ENCODE results near the gene ROPN1B. TPM values are rescaled to one million over a fixed set of nuclear protein-coding genes. Genes with fewer than 3 reads are reported as not detected.

Gene ROPN1B
- total and polyA plus RNA-seq, 2 experiments from 2014 or later: not detected

GRCh38 chr3:126026761-126027160 is 57.8 kb downstream of the ROPN1B start:
- Histone ChIP-seq H4K20me1 (ENCODE audit: insufficient read depth) (no peaks in the 10 kb centered on the region), H3K36me3 (ENCODE audit: low read depth) (no peaks in the 10 kb centered on the region), H3K4me3 (no peak overlapping the region), H3K9me3 (ENCODE audit: low read depth) (no peaks in the 10 kb centered on the region), H3K4me1 (ENCODE audit: insufficient read depth) (no peaks in the 10 kb centered on the region), H3K79me2 (ENCODE audit: insufficient read depth) (no peaks in the 10 kb centered on the region), H3K27ac (no peak overlapping the region), H3K4me2 (ENCODE audit: unreplicated experiment) (no peak overlapping the region), H3K9ac (no peak overlapping the region), H3F3A (ENCODE audit: insufficient read depth) (no peaks in the 10 kb centered on the region), H2AFZ (no peak overlapping the region), H3K27me3 (replicated peaks; ENCODE audit: insufficient read depth) (no peaks in the 10 kb centered on the region), H3K9me2 (ENCODE audit: insufficient read depth) (no peaks in the 10 kb centered on the region)
- no peak for DNase-seq
- WGBS, 2 experiments (ENCODE audit: low coverage in 1 of 2, low lambda C conversion rate in 2 of 2, missing lambda C conversion rate in 2 of 2): 62 to 73% methylated on average over 6 of the region's 6 CpGs
- no peak for TF ChIP-seq EZH2phosphoT487 (IDR thresholded peaks at IDR 0.05; ENCODE audit: insufficient read depth, low read depth)
- no peak for TF ChIP-seq EZH2 (IDR thresholded peaks at IDR 0.05; ENCODE audit: insufficient read depth, poor library complexity, severe bottlenecking)
- in situ Hi-C loops (cut with MboI): no loop called here

GRCh38 chr3:126028096-126028495 is 59.1 kb downstream of the ROPN1B start:
- Histone ChIP-seq H3F3A (ENCODE audit: insufficient read depth) (no peaks in the 10 kb centered on the region), H4K20me1 (ENCODE audit: insufficient read depth) (no peaks in the 10 kb centered on the region), H3K79me2 (ENCODE audit: insufficient read depth) (no peaks in the 10 kb centered on the region), H3K27me3 (replicated peaks; ENCODE audit: insufficient read depth) (no peaks in the 10 kb centered on the region), H3K4me1 (ENCODE audit: insufficient read depth) (no peaks in the 10 kb centered on the region), H3K36me3 (ENCODE audit: low read depth) (no peaks in the 10 kb centered on the region), H3K4me3 (no peak overlapping the region), H3K27ac (no peak overlapping the region), H3K9ac (no peak overlapping the region), H3K9me3 (ENCODE audit: low read depth) (no peaks in the 10 kb centered on the region), H2AFZ (no peak overlapping the region), H3K9me2 (ENCODE audit: insufficient read depth) (no peaks in the 10 kb centered on the region), H3K4me2 (ENCODE audit: unreplicated experiment) (no peak overlapping the region)
- in situ Hi-C loops (cut with MboI): no loop called here
- WGBS, 2 experiments (ENCODE audit: low coverage in 1 of 2, low lambda C conversion rate in 2 of 2, missing lambda C conversion rate in 2 of 2): 84 to 87% methylated on average over 4 of the region's 4 CpGs
- DNase-seq: no peak
- no peak for TF ChIP-seq EZH2phosphoT487 (IDR thresholded peaks at IDR 0.05; ENCODE audit: insufficient read depth, low read depth)

GRCh38 chr3:126029241-126029640 is 60.3 kb downstream of the ROPN1B start:
- Histone ChIP-seq H3K36me3 (ENCODE audit: low read depth) (no peaks in the 10 kb centered on the region), H3K4me2 (ENCODE audit: unreplicated experiment) (no peak overlapping the region), H2AFZ (no peak overlapping the region), H3K4me1 (ENCODE audit: insufficient read depth) (no peaks in the 10 kb centered on the region), H3K79me2 (ENCODE audit: insufficient read depth) (no peaks in the 10 kb centered on the region), H3K4me3 (no peak overlapping the region), H3K9me2 (ENCODE audit: insufficient read depth) (no peaks in the 10 kb centered on the region), H3K27ac (no peak overlapping the region), H3K27me3 (replicated peaks; ENCODE audit: insufficient read depth) (no peaks in the 10 kb centered on the region), H3F3A (ENCODE audit: insufficient read depth) (0 out of 2 replicates have a peak, but pooled peaks cover 1% of the 10 kb centered on the region), H3K9ac (no peak overlapping the region), H4K20me1 (ENCODE audit: insufficient read depth) (no peaks in the 10 kb centered on the region), H3K9me3 (ENCODE audit: low read depth) (no peaks in the 10 kb centered on the region)
- no peak for DNase-seq
- no peak for TF ChIP-seq EZH2 (IDR thresholded peaks at IDR 0.05; ENCODE audit: insufficient read depth, poor library complexity, severe bottlenecking)
- no peak for TF ChIP-seq EZH2phosphoT487 (IDR thresholded peaks at IDR 0.05; ENCODE audit: insufficient read depth, low read depth)
- in situ Hi-C loops (cut with MboI): no loop called here

GRCh38 chr3:126030455-126030854 is 61.5 kb downstream of the ROPN1B start:
- in situ Hi-C loops (cut with MboI): no loop called here
- Histone ChIP-seq H3K36me3 (ENCODE audit: low read depth) (no peaks in the 10 kb centered on the region), H3K27ac (no peak overlapping the region), H3K4me2 (ENCODE audit: unreplicated experiment) (no peak overlapping the region), H3K4me3 (no peak overlapping the region), H3K9me2 (ENCODE audit: insufficient read depth) (no peaks in the 10 kb centered on the region), H3F3A (ENCODE audit: insufficient read depth) (0 out of 2 replicates have a peak, but pooled peaks cover 4% of the 10 kb centered on the region), H3K4me1 (ENCODE audit: insufficient read depth) (peaks cover 3% of the 10 kb centered on the region; the same call in 1 of the 2 replicates), H4K20me1 (ENCODE audit: insufficient read depth) (no peaks in the 10 kb centered on the region), H3K79me2 (ENCODE audit: insufficient read depth) (no peaks in the 10 kb centered on the region), H3K27me3 (replicated peaks; ENCODE audit: insufficient read depth) (no peaks in the 10 kb centered on the region), H3K9ac (no peak overlapping the region), H3K9me3 (ENCODE audit: low read depth) (no peaks in the 10 kb centered on the region), H2AFZ (no peak overlapping the region)
- DNase-seq: no peak
- no peak for TF ChIP-seq EZH2 (IDR thresholded peaks at IDR 0.05; ENCODE audit: insufficient read depth, poor library complexity, severe bottlenecking)
- 88% methylated on average over 1 of the region's 1 CpG for WGBS, 2 experiments (ENCODE audit: low coverage in 1 of 2, low lambda C conversion rate in 2 of 2, missing lambda C conversion rate in 2 of 2)

GRCh38 chr3:126031981-126032471 is 63.0 kb downstream of the ROPN1B start:
- Histone ChIP-seq H3F3A (ENCODE audit: insufficient read depth) (0 out of 2 replicates have a peak, but pooled peaks cover 4% of the 10 kb centered on the region), H3K36me3 (ENCODE audit: low read depth) (no peaks in the 10 kb centered on the region), H3K27me3 (replicated peaks; ENCODE audit: insufficient read depth) (no peaks in the 10 kb centered on the region), H3K4me1 (ENCODE audit: insufficient read depth) (peaks cover 3% of the 10 kb centered on the region; the same call in 1 of the 2 replicates), H3K4me3 (no peak overlapping the region), H4K20me1 (ENCODE audit: insufficient read depth) (no peaks in the 10 kb centered on the region), H3K9ac (no peak overlapping the region), H2AFZ (no peak overlapping the region), H3K4me2 (ENCODE audit: unreplicated experiment) (no peak overlapping the region), H3K79me2 (ENCODE audit: insufficient read depth) (no peaks in the 10 kb centered on the region), H3K27ac (no peak overlapping the region), H3K9me3 (ENCODE audit: low read depth) (no peaks in the 10 kb centered on the region), H3K9me2 (ENCODE audit: insufficient read depth) (no peaks in the 10 kb centered on the region)
- DNase-seq: no peak
- 84 to 86% methylated on average over 9 of the region's 9 CpGs for WGBS, 2 experiments (ENCODE audit: low coverage in 1 of 2, low lambda C conversion rate in 2 of 2, missing lambda C conversion rate in 2 of 2)
- TF ChIP-seq EZH2phosphoT487 (IDR thresholded peaks at IDR 0.05; ENCODE audit: insufficient read depth, low read depth) (no peak), EZH2 (IDR thresholded peaks at IDR 0.05; ENCODE audit: insufficient read depth, poor library complexity, severe bottlenecking) (no peak)
- in situ Hi-C loops (cut with MboI): no loop called here

Small RNA genes lying within 50 kb of the gene (small RNA-seq; reads per million reads assigned to genes)
- gene AC092903.1 (ENCODE audit: low read depth, low replicate concordance): not detected

Other genes with a start within 250 kb of the ROPN1B start
- gene SLC41A3, start 114.9 kb downstream of the ROPN1B start, total RNA-seq (2014; rRNA removed; shearing (Covaris generic)): 39.6 and 56.0 TPM in 2 replicates
- gene SLC41A3, start 114.9 kb downstream of the ROPN1B start, polyA plus RNA-seq (2016; fragmentation: Nextera tagmentation; extraction: Ambion mirVana): 19.8 and 22.7 TPM in 2 replicates
- gene ALDH1L1, start 211.4 kb downstream of the ROPN1B start, total RNA-seq (2014; rRNA removed; shearing (Covaris generic)): not detected in 2 replicates
- not detected in 2 replicates for gene ALDH1L1, start 211.4 kb downstream of the ROPN1B start, polyA plus RNA-seq (2016; fragmentation: Nextera tagmentation; extraction: Ambion mirVana)